ENCODE results near the gene TMEM183A. TPM values are rescaled to one million over a fixed set of nuclear protein-coding genes. Genes with fewer than 3 reads are reported as not detected.

TMEM183A gene
- total RNA-seq, 4 donors from 2014 or later: 62.0 to 95.5 (median 68.6) TPM

DNA sequence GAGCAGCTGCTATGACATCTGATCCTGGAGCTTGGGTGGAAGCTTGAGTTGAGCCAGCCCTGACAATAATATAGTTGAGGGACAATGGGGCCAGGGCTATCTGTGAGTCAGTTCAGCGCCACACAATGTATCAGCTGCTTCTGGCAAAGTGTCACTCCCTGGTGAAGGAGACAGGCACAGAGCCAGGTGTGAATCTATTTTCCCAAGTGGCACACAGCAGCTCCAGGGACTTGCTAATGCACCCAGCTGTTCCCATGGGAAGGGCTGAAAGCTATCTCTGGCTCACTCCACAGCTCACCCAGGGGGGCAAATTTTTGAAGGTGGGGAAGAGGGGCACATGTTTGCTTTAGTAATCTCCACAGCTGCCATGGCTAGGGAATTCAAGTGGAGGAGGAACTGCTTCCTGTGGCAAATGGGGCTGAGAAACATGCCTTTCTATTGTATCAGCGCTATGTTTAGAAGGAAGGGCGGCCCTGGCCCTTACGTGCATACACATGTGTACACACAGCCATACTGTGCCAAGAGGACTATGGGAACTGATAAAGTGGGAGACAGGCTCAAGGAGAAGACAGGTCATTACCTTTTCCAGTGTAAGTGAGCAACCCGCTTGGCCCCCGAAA lies 42.3 kb upstream of the TMEM183A start:
- H3K27ac ChIP-seq: peak overlapping the region; percentile 93
- WGBS: 73% methylated on average over 6 of the region's 6 CpGs
- H3K9me3 ChIP-seq: no peaks in the 10 kb centered on the region
- no peak overlapping the region for H3K4me3 ChIP-seq
- H3K36me3 ChIP-seq: peaks cover 28% of the 10 kb centered on the region
- DNase-seq (ENCODE audit: low spot score in 2 of 2): no peak
- no peaks in the 10 kb centered on the region for H3K27me3 ChIP-seq
- TF ChIP-seq POLR2AphosphoS5 (IDR thresholded peaks at IDR 0.05) (no peak), EP300 (IDR thresholded peaks at IDR 0.05) (no peak), POLR2A (IDR thresholded peaks at IDR 0.05) (no peak)
- TF ChIP-seq, protein P1, sequence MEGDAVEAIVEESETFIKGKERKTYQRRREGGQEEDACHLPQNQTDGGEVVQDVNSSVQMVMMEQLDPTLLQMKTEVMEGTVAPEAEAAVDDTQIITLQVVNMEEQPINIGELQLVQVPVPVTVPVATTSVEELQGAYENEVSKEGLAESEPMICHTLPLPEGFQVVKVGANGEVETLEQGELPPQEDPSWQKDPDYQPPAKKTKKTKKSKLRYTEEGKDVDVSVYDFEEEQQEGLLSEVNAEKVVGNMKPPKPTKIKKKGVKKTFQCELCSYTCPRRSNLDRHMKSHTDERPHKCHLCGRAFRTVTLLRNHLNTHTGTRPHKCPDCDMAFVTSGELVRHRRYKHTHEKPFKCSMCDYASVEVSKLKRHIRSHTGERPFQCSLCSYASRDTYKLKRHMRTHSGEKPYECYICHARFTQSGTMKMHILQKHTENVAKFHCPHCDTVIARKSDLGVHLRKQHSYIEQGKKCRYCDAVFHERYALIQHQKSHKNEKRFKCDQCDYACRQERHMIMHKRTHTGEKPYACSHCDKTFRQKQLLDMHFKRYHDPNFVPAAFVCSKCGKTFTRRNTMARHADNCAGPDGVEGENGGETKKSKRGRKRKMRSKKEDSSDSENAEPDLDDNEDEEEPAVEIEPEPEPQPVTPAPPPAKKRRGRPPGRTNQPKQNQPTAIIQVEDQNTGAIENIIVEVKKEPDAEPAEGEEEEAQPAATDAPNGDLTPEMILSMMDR (IDR thresholded peaks at IDR 0.05): no peak
- peaks cover 50% of the 10 kb centered on the region for H3K4me1 ChIP-seq

- TF ChIP-seq, protein P1 (IDR thresholded peaks at IDR 0.05): no peak
- no peak for TF ChIP-seq EP300 (IDR thresholded peaks at IDR 0.05)
- TF ChIP-seq POLR2A (IDR thresholded peaks at IDR 0.05): no peak
- no peak for TF ChIP-seq POLR2AphosphoS5 (IDR thresholded peaks at IDR 0.05)
- Histone ChIP-seq H3K4me1 (peaks cover 47% of the 10 kb centered on the region), H3K9me3 (no peaks in the 10 kb centered on the region), H3K36me3 (peaks cover 28% of the 10 kb centered on the region), H3K27me3 (no peaks in the 10 kb centered on the region), H3K4me3 (peak overlapping the region; percentile 84), H3K27ac (peak overlapping the region; percentile 93)
- 69% methylated on average over 3 of the region's 3 CpGs for WGBS
- no peak for DNase-seq (ENCODE audit: low spot score in 2 of 2)
These were observed 41.8 kb upstream of the TMEM183A start for GRCh38 chr1:202965422-202965821.

- Histone ChIP-seq H3K4me1 (peaks cover 47% of the 10 kb centered on the region), H3K36me3 (peaks cover 27% of the 10 kb centered on the region)
- DNase-seq (ENCODE audit: low spot score in 2 of 2): no peak
These were observed 40.9 kb upstream of the TMEM183A start for GRCh38 chr1:202966006-202966898.

GRCh38 chr1:202967684-202968281 lies 39.4 kb upstream of the TMEM183A start:
- H3K4me3 ChIP-seq: peak overlapping the region; percentile 84
- H3K9me3 ChIP-seq: no peaks in the 10 kb centered on the region
- peak overlapping the region; percentile 93 for H3K27ac ChIP-seq
- TF ChIP-seq, protein P1 (IDR thresholded peaks at IDR 0.05): no peak
- TF ChIP-seq POLR2AphosphoS5 (IDR thresholded peaks at IDR 0.05): no peak
- no peak for TF ChIP-seq POLR2A (IDR thresholded peaks at IDR 0.05)
- no peak for TF ChIP-seq EP300 (IDR thresholded peaks at IDR 0.05)
- peaks cover 47% of the 10 kb centered on the region for H3K4me1 ChIP-seq
- 13% methylated on average over 21 of the region's 21 CpGs for WGBS
- H3K36me3 ChIP-seq: peaks cover 13% of the 10 kb centered on the region
- DNase-seq (ENCODE audit: low spot score in 2 of 2): no peak
- H3K27me3 ChIP-seq: no peaks in the 10 kb centered on the region

More at GRCh38 chr1:202966006-202966898, 40.9 kb upstream of the TMEM183A start:
- Histone ChIP-seq H3K4me3 (peak overlapping the region; percentile 84), H3K27me3 (no peaks in the 10 kb centered on the region), H3K9me3 (no peaks in the 10 kb centered on the region), H3K27ac (peak overlapping the region; percentile 93)
- no peak for TF ChIP-seq EP300 (IDR thresholded peaks at IDR 0.05)
- TF ChIP-seq POLR2A (IDR thresholded peaks at IDR 0.05): no peak
- TF ChIP-seq, protein P1 (IDR thresholded peaks at IDR 0.05): no peak
- no peak for TF ChIP-seq POLR2AphosphoS5 (IDR thresholded peaks at IDR 0.05)
- 34% methylated on average over 17 of the region's 18 CpGs for WGBS

Data from suprapubic skin (tissue), 4 donors.